Mesenchymal stem cell (in vitro differentiated cells and primary cell): ENCODE results near the gene RAD51B.
A peak's percentile ranks its signal among the peaks of the same experiment; 100 is the strongest.

ENCODE experiments used
- DNase-seq: peaks from one replicate; pipeline ENCODE4 v3.0.0-alpha.2; 2013
- H2AFZ ChIP-seq: one replicate; pipeline ENCODE4 v1.6.1; 2013; ENCODE audit warnings: low read depth, mild to moderate bottlenecking, control low read depth, inconsistent platforms, low read length, moderate library complexity
- H2AK5ac ChIP-seq: 2 replicates; pipeline ENCODE4 v1.6.1; 2013; ENCODE audit warnings: low read length, moderate library complexity, mild to moderate bottlenecking, inconsistent platforms; ENCODE audit not compliant: severe bottlenecking
- H2BK120ac ChIP-seq: one replicate; pipeline ENCODE4 v1.6.1; 2013; ENCODE audit warnings: low read depth, mild to moderate bottlenecking, inconsistent platforms, low read length, moderate library complexity
- H2BK12ac ChIP-seq, 2 experiments: one replicate each; pipeline ENCODE4 v1.6.1; 2013; ENCODE audit warnings: inconsistent platforms in 2 of 2, low read length in 2 of 2, mild to moderate bottlenecking in 2 of 2, moderate library complexity in 2 of 2, control low read depth in 1 of 2
- H2BK15ac ChIP-seq: one replicate; pipeline ENCODE4 v1.6.1; 2013; ENCODE audit warnings: mild to moderate bottlenecking, low read depth, inconsistent platforms; ENCODE audit not compliant: poor library complexity, severe bottlenecking
- H2BK5ac ChIP-seq: 2 replicates; pipeline ENCODE4 v1.6.1; 2013; ENCODE audit warnings: low read depth, mild to moderate bottlenecking, low read length, control low read depth, inconsistent platforms; ENCODE audit not compliant: poor library complexity, severe bottlenecking
- H3K14ac ChIP-seq, 2 experiments: one replicate each; pipeline ENCODE4 v1.6.1; 2013; ENCODE audit warnings: inconsistent platforms in 2 of 2, low read length in 2 of 2, control low read depth in 1 of 2, mild to moderate bottlenecking in 1 of 2, moderate library complexity in 1 of 2
- H3K18ac ChIP-seq, 2 experiments: one replicate each; pipeline ENCODE4 v1.6.1; 2013; ENCODE audit warnings: inconsistent platforms in 2 of 2, low read length in 2 of 2, control low read depth in 1 of 2, low read depth in 1 of 2, mild to moderate bottlenecking in 1 of 2
- H3K23ac ChIP-seq, 2 experiments: one replicate each; pipeline ENCODE4 v1.6.1; 2013; ENCODE audit warnings: inconsistent platforms in 2 of 2, low read length in 2 of 2, mild to moderate bottlenecking in 2 of 2, moderate library complexity in 2 of 2, control low read depth in 1 of 2
- H3K27ac ChIP-seq: 2 replicates; pipeline ENCODE4 v1.5.1; 2013; ENCODE audit warnings: mild to moderate bottlenecking, moderate library complexity, low read length, control low read depth, inconsistent platforms; ENCODE audit not compliant: poor library complexity, severe bottlenecking
- H3K27me3 ChIP-seq, 2 experiments: 2 replicates each; pipeline versions ENCODE4 v1.6.1 to v1.7.0; 2013; ENCODE audit warnings: low read length in 2 of 2, mild to moderate bottlenecking in 2 of 2, moderate library complexity in 2 of 2, control low read depth in 1 of 2, inconsistent platforms in 1 of 2; ENCODE audit not compliant: control insufficient read depth in 1 of 2, insufficient read depth in 1 of 2
- H3K36me3 ChIP-seq, 2 experiments: 2 replicates each; pipeline versions ENCODE4 v1.6.1 to v1.7.0; 2013; ENCODE audit warnings: low read length in 2 of 2, control low read depth in 1 of 2, inconsistent platforms in 1 of 2, low read depth in 1 of 2, mild to moderate bottlenecking in 1 of 2; ENCODE audit not compliant: insufficient read depth in 2 of 2, control insufficient read depth in 1 of 2
- H3K4ac ChIP-seq, 2 experiments: one replicate each; pipeline ENCODE4 v1.6.1; 2013; ENCODE audit warnings: inconsistent platforms in 2 of 2, low read length in 2 of 2, mild to moderate bottlenecking in 2 of 2, moderate library complexity in 2 of 2, control low read depth in 1 of 2, low read depth in 1 of 2
- H3K4me1 ChIP-seq: 2 replicates; pipeline ENCODE4 v1.6.1; 2013; ENCODE audit warnings: low read depth, low read length, control low read depth; ENCODE audit not compliant: control insufficient read depth, insufficient read depth
- H3K4me2 ChIP-seq: 2 replicates; pipeline ENCODE4 v1.6.1; 2013; ENCODE audit warnings: low read length, mild to moderate bottlenecking, inconsistent platforms; ENCODE audit not compliant: poor library complexity, severe bottlenecking
- H3K4me3 ChIP-seq, 2 experiments: 2 replicates each; pipeline versions ENCODE4 v1.5.1 to v1.7.0; 2013; ENCODE audit warnings: low read length in 2 of 2, mild to moderate bottlenecking in 2 of 2, control low read depth in 1 of 2, low read depth in 1 of 2; ENCODE audit not compliant: insufficient read depth in 1 of 2
- H3K79me1 ChIP-seq: replicated peaks from 2 replicates; pipeline ENCODE4 v1.6.1; 2013; ENCODE audit warnings: mild to moderate bottlenecking, control low read depth, low read length, inconsistent platforms; ENCODE audit not compliant: poor library complexity, severe bottlenecking
- H3K9ac ChIP-seq: 2 replicates; pipeline ENCODE4 v1.7.0; 2013; ENCODE audit warnings: mild to moderate bottlenecking, low read length, moderate library complexity
- H3K9me3 ChIP-seq: 2 replicates; pipeline ENCODE4 v1.7.0; 2013; ENCODE audit warnings: mild to moderate bottlenecking, low read length; ENCODE audit not compliant: control insufficient read depth
- H4K8ac ChIP-seq: one replicate; pipeline ENCODE4 v1.6.1; 2013; ENCODE audit warnings: inconsistent platforms, mild to moderate bottlenecking, low read length, moderate library complexity
- H4K91ac ChIP-seq: one replicate; pipeline ENCODE4 v1.6.1; 2013; ENCODE audit warnings: mild to moderate bottlenecking, low read length, inconsistent platforms
- WGBS: methylation state at CpG from one replicate; pipeline ENCODE4 v1.1.7; 2013; ENCODE audit warnings: mixed read lengths; 5-methylcytosine and 5-hydroxymethylcytosine counted together

Gene RAD51B

DNA sequence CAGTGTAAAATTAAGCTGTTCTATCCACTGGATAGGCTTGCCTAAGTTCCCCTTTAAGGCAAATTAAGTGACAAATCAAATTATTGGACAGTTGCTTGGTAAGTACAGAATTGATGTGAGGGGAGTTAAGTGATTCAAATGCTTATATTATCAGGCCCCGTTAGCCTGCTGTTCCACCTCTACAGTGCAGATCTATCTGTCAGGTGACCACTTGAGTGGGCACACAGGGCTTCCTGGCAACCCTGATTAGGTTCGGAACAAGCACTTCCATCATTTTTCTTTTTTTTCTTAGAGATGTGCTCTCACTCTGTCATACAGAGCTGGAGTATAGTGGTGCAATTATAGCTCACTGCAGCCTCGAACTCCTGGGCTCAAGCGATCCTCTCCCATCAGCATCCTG lies 453.8 kb downstream of the RAD51B start:
- no peaks in the 10 kb centered on the region for H3K79me1 ChIP-seq
- 96% methylated on average over 3 of the region's 4 CpGs for WGBS
- no peak overlapping the region for H3K4ac ChIP-seq
- H3K9ac ChIP-seq, result no peak overlapping the region
- no peak overlapping the region for H4K8ac ChIP-seq
- H3K4me2 ChIP-seq, result no peak overlapping the region
- H3K14ac ChIP-seq, result no peak overlapping the region
- no peak overlapping the region for H2AFZ ChIP-seq
- H2BK12ac ChIP-seq, result no peak overlapping the region
- H3K4me3 ChIP-seq, result no peak overlapping the region
- H2AK5ac ChIP-seq, result no peak overlapping the region
- DNase-seq, result no peak
- H3K27me3 ChIP-seq, result no peaks in the 10 kb centered on the region
- no peak overlapping the region for H2BK5ac ChIP-seq
- no peak overlapping the region for H3K18ac ChIP-seq
- peak overlapping the region; percentile 44 for H2BK15ac ChIP-seq
- no peak overlapping the region for H3K23ac ChIP-seq
- no peaks in the 10 kb centered on the region for H3K36me3 ChIP-seq
- no peak overlapping the region for H2BK120ac ChIP-seq
- no peaks in the 10 kb centered on the region for H3K4me1 ChIP-seq
- H4K91ac ChIP-seq, result no peak overlapping the region
- no peak overlapping the region for H3K27ac ChIP-seq
- H3K9me3 ChIP-seq, result no peaks in the 10 kb centered on the region

DNA sequence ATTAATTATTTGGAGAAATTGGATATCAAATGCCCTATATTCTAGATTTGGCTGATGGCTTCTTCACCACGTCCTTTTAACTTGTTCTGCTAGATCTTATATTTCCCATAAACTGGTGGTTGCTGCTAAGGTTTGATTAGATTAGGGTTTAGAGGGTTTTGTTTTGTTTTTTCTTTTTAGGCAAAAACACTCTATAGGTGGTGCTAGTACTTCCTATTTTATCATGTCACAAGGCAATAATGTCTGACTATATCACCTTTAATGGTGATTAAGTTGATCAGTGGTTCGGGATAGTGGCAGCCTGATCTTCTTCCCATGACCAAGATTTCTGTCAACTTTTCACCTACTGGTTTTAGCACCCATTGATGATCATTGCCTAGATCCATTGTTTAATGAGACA lies 455.1 kb downstream of the RAD51B start:
- no peak overlapping the region for H3K23ac ChIP-seq
- peaks cover 3% of the 10 kb centered on the region for H3K4me1 ChIP-seq
- no peak overlapping the region for H2BK5ac ChIP-seq
- H4K91ac ChIP-seq, result no peak overlapping the region
- H2BK120ac ChIP-seq, result no peak overlapping the region
- no peak overlapping the region for H3K4me2 ChIP-seq
- H3K9me3 ChIP-seq, result no peaks in the 10 kb centered on the region
- no peak overlapping the region for H3K4me3 ChIP-seq
- no peak overlapping the region for H2BK15ac ChIP-seq
- no peak for DNase-seq
- H2AK5ac ChIP-seq, result no peak overlapping the region
- H3K36me3 ChIP-seq, result no peaks in the 10 kb centered on the region
- 100% methylated on average over 1 of the region's 2 CpGs for whole genome bisulfite sequencing
- H2BK12ac ChIP-seq, result no peak overlapping the region
- no peak overlapping the region for H3K9ac ChIP-seq
- H3K79me1 ChIP-seq, result no peaks in the 10 kb centered on the region
- H3K14ac ChIP-seq, result no peak overlapping the region
- H3K27me3 ChIP-seq, result no peaks in the 10 kb centered on the region
- H2AFZ ChIP-seq, result no peak overlapping the region
- no peak overlapping the region for H3K4ac ChIP-seq
- H3K27ac ChIP-seq, result no peak overlapping the region
- H3K18ac ChIP-seq, result no peak overlapping the region
- no peak overlapping the region for H4K8ac ChIP-seq

DNA sequence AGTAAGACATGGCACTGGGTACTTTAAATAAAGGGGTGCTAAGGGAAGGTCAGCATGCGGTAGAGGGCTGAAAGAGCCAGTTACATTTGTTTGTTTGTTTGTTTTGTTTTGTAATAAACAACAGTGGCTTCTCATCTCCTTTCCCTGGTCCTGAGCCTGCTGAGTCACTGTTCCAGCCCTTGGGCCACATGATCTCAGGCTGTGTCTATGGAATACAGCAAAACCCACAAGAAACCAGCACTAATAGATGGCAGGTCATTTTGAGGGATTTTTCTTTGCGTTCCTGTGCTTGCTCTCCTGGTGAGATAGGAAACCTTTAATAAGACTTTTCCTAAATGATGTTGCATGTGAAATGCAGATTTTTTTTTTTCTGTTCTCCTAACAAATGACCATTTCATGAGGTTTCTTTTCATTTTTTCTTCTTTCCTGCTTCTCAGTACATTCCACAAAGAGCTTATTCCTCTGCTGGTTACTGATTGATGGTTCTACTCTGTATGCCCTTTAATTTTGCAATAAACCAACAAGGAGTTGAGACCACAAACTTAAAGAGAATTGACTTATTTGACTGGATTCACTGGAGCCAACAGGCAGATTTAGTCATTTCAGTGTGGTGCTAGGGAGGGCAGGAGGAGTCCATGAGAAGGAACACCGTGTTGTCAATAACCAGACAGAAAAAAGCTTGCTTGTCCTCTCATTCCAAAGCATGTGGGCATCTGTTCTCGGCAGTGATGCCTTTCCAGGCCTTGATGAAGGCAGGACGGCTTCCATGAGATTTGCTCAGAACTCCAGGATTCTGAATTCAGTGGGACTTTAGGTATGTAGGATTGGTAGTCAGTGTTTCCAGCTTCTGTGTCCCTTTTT lies 459.2 kb downstream of the RAD51B start:
- peak; percentile 90 for DNase-seq
- Histone ChIP-seq H3K9ac (peak overlapping the region; percentile 8), H3K9me3 (no peaks in the 10 kb centered on the region), H3K4me1 (peaks cover 6% of the 10 kb centered on the region), H2BK120ac (peak overlapping the region; percentile 92), H2AFZ (no peak overlapping the region), H4K91ac (no peak overlapping the region), H2BK5ac (peak overlapping the region; percentile 69), H3K4ac (peak overlapping the region in 1 of 2 experiments; percentile 71), H3K27ac (peak overlapping the region; percentile 87), H2BK15ac (peak overlapping the region; percentile 16), H2BK12ac (peak overlapping the region; percentile 56 to 96), H3K23ac (no peak overlapping the region), H3K36me3 (no peaks in the 10 kb centered on the region), H3K14ac (no peak overlapping the region), H4K8ac (peak overlapping the region; percentile 81), H2AK5ac (peak overlapping the region; percentile 94), H3K18ac (peak overlapping the region; percentile 34 to 67), H3K27me3 (no peaks in the 10 kb centered on the region), H3K79me1 (no peaks in the 10 kb centered on the region), H3K4me3 (no peak overlapping the region), H3K4me2 (no peak overlapping the region)
- WGBS, result 76% methylated on average over 4 of the region's 5 CpGs

DNA sequence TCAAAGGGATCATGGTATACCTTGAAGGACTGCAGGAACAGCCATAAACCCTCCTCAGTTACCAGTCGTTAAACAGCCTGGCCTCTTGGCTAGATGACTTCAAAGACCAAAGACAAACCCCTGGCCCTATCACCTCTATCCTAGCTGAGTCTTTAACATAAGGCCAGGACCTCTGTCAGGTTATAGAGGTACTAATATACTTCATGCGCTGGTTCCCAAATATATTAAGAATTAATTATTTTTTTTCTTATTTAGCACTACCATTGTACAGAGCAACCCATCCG lies 459.8 kb downstream of the RAD51B start:
- no peak overlapping the region for H2AFZ ChIP-seq
- no peak for DNase-seq
- no peak overlapping the region for H3K23ac ChIP-seq
- no peak overlapping the region for H3K14ac ChIP-seq
- no peak overlapping the region for H3K9ac ChIP-seq
- peak overlapping the region in 1 of 2 experiments; percentile 9 for H3K4ac ChIP-seq
- peak overlapping the region; percentile 94 for H2AK5ac ChIP-seq
- H3K27me3 ChIP-seq, result no peaks in the 10 kb centered on the region
- H3K79me1 ChIP-seq, result no peaks in the 10 kb centered on the region
- H3K4me2 ChIP-seq, result no peak overlapping the region
- no peak overlapping the region for H4K8ac ChIP-seq
- H3K27ac ChIP-seq, result peak overlapping the region; percentile 87
- H2BK15ac ChIP-seq, result no peak overlapping the region
- H2BK5ac ChIP-seq, result peak overlapping the region; percentile 4
- H2BK12ac ChIP-seq, result peak overlapping the region; percentile 7 to 96
- H3K4me1 ChIP-seq, result peaks cover 6% of the 10 kb centered on the region
- no peaks in the 10 kb centered on the region for H3K36me3 ChIP-seq
- no peak overlapping the region for H3K4me3 ChIP-seq
- peak overlapping the region in 1 of 2 experiments; percentile 34 for H3K18ac ChIP-seq
- 73% methylated on average over 2 of the region's 3 CpGs for WGBS
- no peak overlapping the region for H4K91ac ChIP-seq
- H3K9me3 ChIP-seq, result no peaks in the 10 kb centered on the region
- peak overlapping the region; percentile 92 for H2BK120ac ChIP-seq
